ENCODE measurements around the gene KSR2.

KSR2 gene

DNA sequence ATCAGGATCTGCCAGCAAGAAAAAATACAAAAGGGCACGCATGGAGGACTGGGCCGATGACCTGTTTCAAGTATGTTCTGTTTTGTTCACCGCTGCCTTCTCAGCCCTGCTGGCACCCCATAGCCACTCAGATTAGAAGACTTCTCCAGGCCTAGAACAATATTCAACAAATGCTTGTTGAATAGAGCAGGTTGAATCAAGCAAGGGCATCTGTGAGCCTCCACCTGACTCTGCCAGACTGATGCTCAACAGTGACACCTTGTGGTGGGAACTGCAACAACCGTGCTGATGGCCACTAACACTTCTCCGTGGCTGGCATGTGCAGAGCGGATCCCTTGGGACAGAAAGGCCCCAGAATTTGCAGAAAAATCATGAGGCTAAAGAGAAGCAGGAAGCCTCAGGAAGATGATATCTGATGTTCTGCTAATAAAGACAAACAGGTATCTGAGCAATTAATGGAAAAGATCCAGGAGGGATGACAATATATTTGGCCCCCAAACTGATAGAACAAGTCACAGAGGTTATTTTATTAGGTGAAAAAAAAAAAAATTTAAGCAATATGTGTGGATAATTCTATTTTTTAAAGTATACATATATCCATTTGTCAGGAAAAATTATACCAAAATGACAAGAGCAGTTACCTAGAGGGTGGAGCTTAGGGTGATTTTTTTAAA lies 114.3 kb downstream of the KSR2 start:
- H3K4me3 ChIP-seq (ENCODE audit: low read depth, low read length): no peak overlapping the region
- TF ChIP-seq, protein P1, sequence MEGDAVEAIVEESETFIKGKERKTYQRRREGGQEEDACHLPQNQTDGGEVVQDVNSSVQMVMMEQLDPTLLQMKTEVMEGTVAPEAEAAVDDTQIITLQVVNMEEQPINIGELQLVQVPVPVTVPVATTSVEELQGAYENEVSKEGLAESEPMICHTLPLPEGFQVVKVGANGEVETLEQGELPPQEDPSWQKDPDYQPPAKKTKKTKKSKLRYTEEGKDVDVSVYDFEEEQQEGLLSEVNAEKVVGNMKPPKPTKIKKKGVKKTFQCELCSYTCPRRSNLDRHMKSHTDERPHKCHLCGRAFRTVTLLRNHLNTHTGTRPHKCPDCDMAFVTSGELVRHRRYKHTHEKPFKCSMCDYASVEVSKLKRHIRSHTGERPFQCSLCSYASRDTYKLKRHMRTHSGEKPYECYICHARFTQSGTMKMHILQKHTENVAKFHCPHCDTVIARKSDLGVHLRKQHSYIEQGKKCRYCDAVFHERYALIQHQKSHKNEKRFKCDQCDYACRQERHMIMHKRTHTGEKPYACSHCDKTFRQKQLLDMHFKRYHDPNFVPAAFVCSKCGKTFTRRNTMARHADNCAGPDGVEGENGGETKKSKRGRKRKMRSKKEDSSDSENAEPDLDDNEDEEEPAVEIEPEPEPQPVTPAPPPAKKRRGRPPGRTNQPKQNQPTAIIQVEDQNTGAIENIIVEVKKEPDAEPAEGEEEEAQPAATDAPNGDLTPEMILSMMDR (IDR thresholded peaks at IDR 0.05; ENCODE audit: insufficient read depth, low read depth, low read length, missing control alignments): peak; percentile 72
- DNase-seq (ENCODE audit: low read depth): peak; percentile 60

DNA sequence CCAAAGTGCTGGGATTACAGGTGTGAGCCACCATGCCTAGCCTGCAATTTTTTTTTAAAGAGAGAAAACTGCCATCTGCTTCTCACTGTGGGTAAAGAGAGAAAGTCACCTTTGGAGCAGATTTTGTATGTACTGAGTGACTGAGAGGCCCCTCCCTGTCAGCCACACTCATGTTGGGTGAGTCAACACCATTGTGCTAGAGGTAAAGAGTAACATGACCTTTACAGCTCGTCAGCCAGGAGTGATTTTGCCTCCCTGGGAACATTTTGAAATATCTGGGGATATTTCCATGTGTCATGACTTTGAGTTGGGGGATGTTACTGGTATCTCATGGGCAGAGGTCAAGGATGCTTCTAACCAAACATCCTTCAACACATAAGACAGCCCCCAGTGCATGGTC lies 115.2 kb downstream of the KSR2 start:
- no peak overlapping the region for H3K4me3 ChIP-seq (ENCODE audit: low read depth, low read length)
- TF ChIP-seq, protein P1 (IDR thresholded peaks at IDR 0.05; ENCODE audit: insufficient read depth, low read depth, low read length, missing control alignments): no peak
- no peak for DNase-seq (ENCODE audit: low read depth)

DNA sequence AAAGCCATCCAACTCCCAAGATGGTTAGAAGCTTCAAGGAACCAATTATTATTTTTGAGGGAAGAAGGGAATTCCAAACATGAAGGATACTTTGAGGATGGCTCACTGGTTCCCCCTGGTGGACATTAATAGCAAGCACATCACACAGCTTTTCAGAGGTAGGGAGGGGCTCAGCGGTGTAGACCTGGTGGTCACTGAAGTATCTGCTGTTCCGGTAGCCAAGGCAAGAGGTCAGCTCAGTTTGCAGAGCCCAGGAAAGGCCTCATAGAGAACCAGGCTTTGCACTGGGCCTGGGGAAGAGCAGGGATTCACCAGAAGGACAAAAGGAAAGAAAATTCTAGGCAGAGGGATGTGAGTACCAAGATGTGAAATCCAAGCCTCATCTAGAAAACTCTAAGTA lies 118.7 kb downstream of the KSR2 start:
- H3K4me3 ChIP-seq (ENCODE audit: low read depth, low read length): no peak overlapping the region
- peak; percentile 32 for DNase-seq (ENCODE audit: low read depth)
- TF ChIP-seq, protein P1 (IDR thresholded peaks at IDR 0.05; ENCODE audit: insufficient read depth, low read depth, low read length, missing control alignments): peak; percentile 76

DNA sequence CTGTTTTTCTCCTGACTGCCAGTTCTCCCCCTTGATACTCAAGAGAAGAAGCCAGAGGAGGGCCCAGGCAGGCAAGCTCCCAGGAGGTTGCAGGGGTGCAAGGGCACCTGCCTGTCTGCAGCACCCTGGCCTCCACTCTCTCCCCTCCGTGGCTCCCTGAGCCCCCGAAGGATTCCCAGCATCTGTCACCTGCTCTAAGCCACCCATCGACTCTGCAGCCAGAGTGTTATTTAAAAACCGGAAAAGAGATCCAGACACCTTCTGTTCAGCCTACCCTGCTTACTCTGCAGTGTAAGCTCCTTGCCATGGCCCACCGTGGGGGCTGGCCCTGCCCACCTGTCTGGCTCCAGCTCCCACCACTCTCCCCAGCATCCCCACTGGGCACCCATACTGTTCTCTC lies 121.4 kb downstream of the KSR2 start:
- no peak for DNase-seq (ENCODE audit: low read depth)
- no peak overlapping the region for H3K4me3 ChIP-seq (ENCODE audit: low read depth, low read length)
- TF ChIP-seq, protein P1 (IDR thresholded peaks at IDR 0.05; ENCODE audit: insufficient read depth, low read depth, low read length, missing control alignments): no peak

DNA sequence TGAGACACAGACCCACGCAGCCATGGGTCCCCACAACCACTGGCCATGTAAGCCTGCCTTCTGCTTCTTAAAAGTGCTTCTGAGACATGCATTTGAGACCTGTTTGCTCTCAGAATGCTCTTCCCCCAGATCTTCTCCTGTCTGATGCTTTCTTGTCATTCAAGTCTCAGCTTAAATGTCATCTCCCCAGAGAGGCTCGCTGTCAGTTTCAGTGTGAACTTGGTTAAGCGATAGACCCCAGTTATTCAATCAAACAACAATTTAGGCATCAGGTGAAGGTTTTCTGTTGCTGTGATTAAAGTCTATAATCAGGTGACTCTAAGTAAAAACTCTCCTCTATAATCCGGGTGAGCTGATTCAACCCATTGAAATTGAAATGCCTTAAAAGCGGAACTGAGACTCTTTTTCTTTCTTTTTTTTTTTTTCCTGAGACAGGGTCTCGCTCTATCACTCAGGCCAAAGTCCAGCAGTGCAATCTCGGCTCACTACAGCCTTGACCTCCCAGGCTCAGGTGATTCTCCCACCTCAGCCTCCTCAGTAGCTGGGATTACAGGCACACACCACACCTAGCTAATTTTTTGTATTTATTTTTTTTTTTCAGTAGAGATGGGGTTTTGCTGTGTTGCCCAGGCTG lies 123.4 kb downstream of the KSR2 start:
- DNase-seq (ENCODE audit: low read depth): peak; percentile 2
- no peak overlapping the region for H3K4me3 ChIP-seq (ENCODE audit: low read depth, low read length)
- TF ChIP-seq, protein P1 (IDR thresholded peaks at IDR 0.05; ENCODE audit: insufficient read depth, low read depth, low read length, missing control alignments): no peak

DNA sequence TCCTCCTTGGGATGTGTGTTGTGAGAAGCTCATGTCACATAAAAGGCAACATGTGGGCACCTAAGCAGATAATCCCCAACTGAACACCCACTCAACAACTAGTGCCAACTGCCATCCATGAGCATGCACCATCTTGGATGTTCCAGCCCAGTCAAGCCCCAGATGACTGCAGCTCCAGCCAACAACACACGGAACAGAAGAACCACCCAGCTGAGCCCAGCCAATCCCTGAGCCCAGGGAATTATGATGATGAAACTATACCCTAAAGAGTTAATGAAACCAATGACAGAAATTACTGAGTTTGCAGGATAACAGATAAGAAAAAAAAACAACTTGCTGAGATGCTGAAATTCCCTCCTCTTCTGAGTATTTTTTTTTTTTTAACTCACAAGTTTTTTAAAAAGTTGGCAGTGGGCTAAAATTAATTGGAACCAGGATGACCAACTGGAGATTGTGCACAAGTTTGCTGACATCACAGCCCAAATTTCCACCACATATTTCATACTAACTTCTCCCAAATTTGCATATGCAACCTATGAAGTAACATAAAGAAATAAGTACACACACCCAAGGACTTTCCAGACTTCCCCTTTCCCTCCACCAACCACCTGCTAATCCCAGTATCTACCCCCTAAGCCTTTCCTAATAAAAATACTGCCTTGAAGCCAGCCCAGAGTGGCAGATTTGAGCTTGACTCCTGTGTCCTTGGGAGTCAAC lies 124.5 kb downstream of the KSR2 start:
- no peak overlapping the region for H3K4me3 ChIP-seq (ENCODE audit: low read depth, low read length)
- TF ChIP-seq, protein P1 (IDR thresholded peaks at IDR 0.05; ENCODE audit: insufficient read depth, low read depth, low read length, missing control alignments): no peak
- DNase-seq (ENCODE audit: low read depth): no peak
